Left ventricle myocardium inferior (tissue), 1 donor: ENCODE measurements around the gene ANK3. TPM values are rescaled to one million over a fixed set of nuclear protein-coding genes. Genes with fewer than 3 reads are reported as not detected.

Experiments used
- DNase-seq: peaks from one replicate; pipeline ENCODE4 v3.0.0-alpha.2; 2020
- H3K27ac ChIP-seq: fragments of 200-600 bp; replicated peaks from 2 replicates; pipeline ENCODE4 v1.8.0; 2021
- H3K27me3 ChIP-seq: fragments of 200-600 bp; 2 replicates; pipeline ENCODE4 v1.8.0; 2021; ENCODE audit warnings: low read depth
- H3K36me3 ChIP-seq: fragments of 200-600 bp; 2 replicates; pipeline ENCODE4 v1.8.0; 2021
- H3K4me1 ChIP-seq: fragments of 200-600 bp; 2 replicates; pipeline ENCODE4 v1.8.0; 2021
- H3K4me3 ChIP-seq: fragments of 200-600 bp; 2 replicates; pipeline ENCODE4 v1.8.0; 2021; ENCODE audit warnings: mild to moderate bottlenecking, moderate library complexity
- H3K9me3 ChIP-seq: fragments of 200-600 bp; replicated peaks from 2 replicates; pipeline ENCODE4 v1.8.0; 2021
- intact Hi-C: fragments of 100-400 bp; cut with micrococcal nuclease; formaldehyde crosslinking; loops from one replicate; pipeline ENCODE4 v1.11.0; 2022
- total RNA-seq: library from RNA; stranded (reverse); fragmentation: NEBNext Ultra II Directional; extraction: Animal tissue kit (Norgen Biotek cat#: 25700); gene quantifications from one replicate; pipeline ENCODE4 v1.2.1, GENCODE V29; 2021
- TF ChIP-seq, protein P1 (sequence below): fragments of 200-600 bp; IDR thresholded peaks from 2 replicates; pipeline ENCODE4 v1.8.0; 2021; ENCODE audit warnings: antibody characterized with exemption, mild to moderate bottlenecking, borderline replicate concordance
- donor health status: DM: no; HTN: yes; CAD: no; lungs with severe emphysema.

Gene ANK3
- total RNA-seq, 1 donor from 2014 or later = 179 TPM

DNA sequence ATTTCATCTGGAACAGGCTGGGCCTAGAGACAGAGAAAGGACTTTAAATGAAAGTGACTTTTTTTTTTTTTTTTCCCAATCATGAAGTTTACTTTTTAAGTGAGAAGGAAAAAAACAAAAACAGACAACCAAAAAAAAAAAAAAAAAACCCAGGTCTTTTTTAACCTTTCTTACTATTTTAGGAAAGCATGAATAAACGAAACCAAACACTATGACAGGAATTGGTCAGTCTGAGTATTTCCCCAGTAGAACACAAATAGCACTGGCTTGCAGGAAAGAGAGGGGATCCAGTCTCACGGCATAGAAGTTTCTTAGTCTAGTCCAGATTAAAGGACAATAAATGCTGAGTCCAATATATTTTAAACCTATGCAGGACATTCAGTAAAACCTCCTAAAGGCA, 302.8 kb downstream of the ANK3 start:
- Histone ChIP-seq H3K4me3 (no peak overlapping the region), H3K4me1 (no peaks in the 10 kb centered on the region), H3K27ac (no peak overlapping the region), H3K9me3 (no peaks in the 10 kb centered on the region), H3K36me3 (peaks cover 45% of the 10 kb centered on the region), H3K27me3 (no peaks in the 10 kb centered on the region)
- TF ChIP-seq, protein P1, sequence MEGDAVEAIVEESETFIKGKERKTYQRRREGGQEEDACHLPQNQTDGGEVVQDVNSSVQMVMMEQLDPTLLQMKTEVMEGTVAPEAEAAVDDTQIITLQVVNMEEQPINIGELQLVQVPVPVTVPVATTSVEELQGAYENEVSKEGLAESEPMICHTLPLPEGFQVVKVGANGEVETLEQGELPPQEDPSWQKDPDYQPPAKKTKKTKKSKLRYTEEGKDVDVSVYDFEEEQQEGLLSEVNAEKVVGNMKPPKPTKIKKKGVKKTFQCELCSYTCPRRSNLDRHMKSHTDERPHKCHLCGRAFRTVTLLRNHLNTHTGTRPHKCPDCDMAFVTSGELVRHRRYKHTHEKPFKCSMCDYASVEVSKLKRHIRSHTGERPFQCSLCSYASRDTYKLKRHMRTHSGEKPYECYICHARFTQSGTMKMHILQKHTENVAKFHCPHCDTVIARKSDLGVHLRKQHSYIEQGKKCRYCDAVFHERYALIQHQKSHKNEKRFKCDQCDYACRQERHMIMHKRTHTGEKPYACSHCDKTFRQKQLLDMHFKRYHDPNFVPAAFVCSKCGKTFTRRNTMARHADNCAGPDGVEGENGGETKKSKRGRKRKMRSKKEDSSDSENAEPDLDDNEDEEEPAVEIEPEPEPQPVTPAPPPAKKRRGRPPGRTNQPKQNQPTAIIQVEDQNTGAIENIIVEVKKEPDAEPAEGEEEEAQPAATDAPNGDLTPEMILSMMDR = no peak
- intact Hi-C loops = no loop called here
- no peak for DNase-seq

- H3K27ac ChIP-seq = no peak overlapping the region
- TF ChIP-seq, protein P1 = no peak
- peaks cover 45% of the 10 kb centered on the region for H3K36me3 ChIP-seq
- H3K27me3 ChIP-seq = no peaks in the 10 kb centered on the region
- no peak for DNase-seq
- no peak overlapping the region for H3K4me3 ChIP-seq
- H3K4me1 ChIP-seq = no peaks in the 10 kb centered on the region
- intact Hi-C loops = no loop called here
- H3K9me3 ChIP-seq = no peaks in the 10 kb centered on the region
Observed at GRCh38 chr10:60086421-60086820, 303.3 kb downstream of the ANK3 start.

- TF ChIP-seq, protein P1 = no peak
- Histone ChIP-seq H3K4me3 (no peak overlapping the region), H3K27me3 (no peaks in the 10 kb centered on the region), H3K9me3 (no peaks in the 10 kb centered on the region), H3K4me1 (no peaks in the 10 kb centered on the region), H3K36me3 (peaks cover 47% of the 10 kb centered on the region), H3K27ac (no peak overlapping the region)
- DNase-seq = no peak
- intact Hi-C loops = no loop called here
Observed at GRCh38 chr10:60082744-60083344, 306.8 kb downstream of the ANK3 start.

DNA sequence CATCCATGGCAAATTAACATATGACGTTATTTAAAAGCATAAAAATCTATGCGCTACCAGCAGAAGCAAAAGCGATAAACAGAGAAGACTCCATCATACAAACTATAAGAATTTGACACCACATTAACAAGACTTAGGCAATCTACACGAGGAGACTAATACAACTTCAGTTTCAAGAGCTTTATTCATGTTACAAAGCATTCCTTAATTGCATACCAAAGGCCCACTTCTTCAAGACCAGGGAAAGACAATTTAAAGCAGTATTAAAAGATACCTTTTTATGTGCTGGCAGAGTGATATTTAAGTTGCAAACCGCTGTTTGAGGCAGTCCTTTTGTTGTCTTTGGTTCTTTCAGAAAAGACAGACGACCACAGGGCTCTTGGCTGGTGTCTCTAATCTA, 307.3 kb downstream of the ANK3 start:
- intact Hi-C loops = no loop called here
- DNase-seq = no peak
- Histone ChIP-seq H3K4me1 (no peaks in the 10 kb centered on the region), H3K27ac (no peak overlapping the region), H3K4me3 (no peak overlapping the region), H3K36me3 (peaks cover 43% of the 10 kb centered on the region), H3K9me3 (no peaks in the 10 kb centered on the region), H3K27me3 (no peaks in the 10 kb centered on the region)
- TF ChIP-seq, protein P1 = no peak

- H3K36me3 ChIP-seq = peaks cover 44% of the 10 kb centered on the region
- no peaks in the 10 kb centered on the region for H3K9me3 ChIP-seq
- H3K27me3 ChIP-seq = no peaks in the 10 kb centered on the region
- no peak overlapping the region for H3K4me3 ChIP-seq
- DNase-seq = no peak
- intact Hi-C loops = no loop called here
- H3K4me1 ChIP-seq = no peaks in the 10 kb centered on the region
- TF ChIP-seq, protein P1 = no peak
- H3K27ac ChIP-seq = no peak overlapping the region
Observed at GRCh38 chr10:60073781-60074656, 315.7 kb downstream of the ANK3 start.
